ENCODE results near the gene RXFP4.

DNA sequence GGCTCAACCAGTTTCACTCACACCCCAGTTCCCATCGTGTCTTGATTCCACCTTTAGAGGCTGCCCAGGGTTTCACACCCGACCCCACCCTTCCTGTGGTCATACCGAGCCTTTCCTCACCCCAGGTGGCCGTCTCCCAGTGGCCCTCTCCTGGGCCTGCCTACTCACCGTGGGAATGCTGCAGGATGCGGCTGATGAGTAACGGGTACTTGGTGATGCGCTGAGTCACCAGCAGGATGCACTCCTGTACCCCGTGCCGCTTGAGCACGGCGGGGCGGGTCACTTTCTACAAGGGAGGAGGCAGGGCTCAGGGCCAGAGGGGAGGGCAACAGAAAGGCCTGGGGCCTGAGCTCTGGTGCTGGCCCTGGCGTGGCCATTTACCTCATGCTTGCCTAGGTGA is 20.5 kb downstream of the RXFP4 start:
- TF ChIP-seq POLR2A (IDR thresholded peaks at IDR 0.05): no peak
- no peak for TF ChIP-seq CTCF (IDR thresholded peaks at IDR 0.05)

Measured in lower leg skin (tissue), 3 donors.